Measurements from ENCODE around the gene DOHH. TPM values are rescaled to one million over a fixed set of nuclear protein-coding genes. Genes with fewer than 3 reads are reported as not detected.

Gene DOHH
- total and polyA plus RNA-seq, 4 donors = 1.4 to 12.0 (median 9.2) TPM

DNA sequence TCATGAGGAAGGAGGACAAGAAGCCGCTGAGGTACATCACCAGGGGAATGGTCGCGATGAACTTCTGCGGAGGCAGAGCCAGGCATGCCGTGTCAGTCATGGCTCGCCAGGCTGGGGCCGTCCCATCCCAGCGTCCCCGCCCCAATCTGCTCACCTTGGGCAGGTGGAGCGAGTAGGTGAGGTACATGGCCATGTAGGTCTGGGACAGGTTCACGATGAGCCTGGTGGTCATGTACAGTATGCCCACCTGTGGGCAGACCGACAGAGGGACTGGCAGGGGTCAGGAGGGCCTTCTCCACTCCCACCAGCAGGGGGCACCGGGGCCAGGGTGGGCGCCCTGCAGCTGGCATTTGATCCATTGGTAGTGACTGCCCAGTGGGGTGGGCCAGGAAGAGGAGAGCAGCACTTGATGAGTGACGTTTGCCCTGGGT lies 46.8 kb upstream of the DOHH start:
- no peaks in the 10 kb centered on the region for H3K9me3 ChIP-seq (ENCODE audit: control insufficient read depth in 4 of 4, low read length in 3 of 4)
- 92% methylated on average over 15 of the region's 15 CpGs for WGBS
- peaks cover 0 to 5% (median 1%) of the 10 kb centered on the region in 4 donors for H3K4me1 ChIP-seq (ENCODE audit: control insufficient read depth in 4 of 4, insufficient read depth in 4 of 4, low read length in 3 of 4)
- H3K27me3 ChIP-seq (ENCODE audit: control insufficient read depth in 4 of 4, insufficient read depth in 4 of 4, low read length in 3 of 4) = no peaks in the 10 kb centered on the region
- H3K4me3 ChIP-seq (ENCODE audit: low read depth in 1 of 3, low read length in 3 of 3) = no peak overlapping the region
- no peak for TF ChIP-seq EGR1 (IDR thresholded peaks at IDR 0.05; ENCODE audit: low read depth in 2 of 2)
- TF ChIP-seq SP1 (IDR thresholded peaks at IDR 0.05) = no peak
- TF ChIP-seq JUND (IDR thresholded peaks at IDR 0.05) = no peak
- TF ChIP-seq, protein P1, sequence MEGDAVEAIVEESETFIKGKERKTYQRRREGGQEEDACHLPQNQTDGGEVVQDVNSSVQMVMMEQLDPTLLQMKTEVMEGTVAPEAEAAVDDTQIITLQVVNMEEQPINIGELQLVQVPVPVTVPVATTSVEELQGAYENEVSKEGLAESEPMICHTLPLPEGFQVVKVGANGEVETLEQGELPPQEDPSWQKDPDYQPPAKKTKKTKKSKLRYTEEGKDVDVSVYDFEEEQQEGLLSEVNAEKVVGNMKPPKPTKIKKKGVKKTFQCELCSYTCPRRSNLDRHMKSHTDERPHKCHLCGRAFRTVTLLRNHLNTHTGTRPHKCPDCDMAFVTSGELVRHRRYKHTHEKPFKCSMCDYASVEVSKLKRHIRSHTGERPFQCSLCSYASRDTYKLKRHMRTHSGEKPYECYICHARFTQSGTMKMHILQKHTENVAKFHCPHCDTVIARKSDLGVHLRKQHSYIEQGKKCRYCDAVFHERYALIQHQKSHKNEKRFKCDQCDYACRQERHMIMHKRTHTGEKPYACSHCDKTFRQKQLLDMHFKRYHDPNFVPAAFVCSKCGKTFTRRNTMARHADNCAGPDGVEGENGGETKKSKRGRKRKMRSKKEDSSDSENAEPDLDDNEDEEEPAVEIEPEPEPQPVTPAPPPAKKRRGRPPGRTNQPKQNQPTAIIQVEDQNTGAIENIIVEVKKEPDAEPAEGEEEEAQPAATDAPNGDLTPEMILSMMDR (IDR thresholded peaks at IDR 0.05; ENCODE audit: low read depth, low read length, missing input control) = peak; percentile 23
- peak in 1 of 2 donors; percentile 39 for TF ChIP-seq RAD21 (IDR thresholded peaks at IDR 0.05)
- TF ChIP-seq YY1 (IDR thresholded peaks at IDR 0.05) = no peak
- no peak for TF ChIP-seq RXRA (IDR thresholded peaks at IDR 0.05)
- no peak for TF ChIP-seq FOXA2 (IDR thresholded peaks at IDR 0.05)
- no peak for DNase-seq (ENCODE audit: low spot score)
- H3K9ac ChIP-seq (ENCODE audit: low read depth in 1 of 2, low read length in 2 of 2) = no peak overlapping the region
- no peak overlapping the region for H3K27ac ChIP-seq (ENCODE audit: low read depth in 1 of 2, low read length in 2 of 2)
- peaks cover 0 to 12% (median 8%) of the 10 kb centered on the region in 4 donors for H3K36me3 ChIP-seq (ENCODE audit: control insufficient read depth in 4 of 4, insufficient read depth in 3 of 4, low read depth in 1 of 4, low read length in 3 of 4)

DNA sequence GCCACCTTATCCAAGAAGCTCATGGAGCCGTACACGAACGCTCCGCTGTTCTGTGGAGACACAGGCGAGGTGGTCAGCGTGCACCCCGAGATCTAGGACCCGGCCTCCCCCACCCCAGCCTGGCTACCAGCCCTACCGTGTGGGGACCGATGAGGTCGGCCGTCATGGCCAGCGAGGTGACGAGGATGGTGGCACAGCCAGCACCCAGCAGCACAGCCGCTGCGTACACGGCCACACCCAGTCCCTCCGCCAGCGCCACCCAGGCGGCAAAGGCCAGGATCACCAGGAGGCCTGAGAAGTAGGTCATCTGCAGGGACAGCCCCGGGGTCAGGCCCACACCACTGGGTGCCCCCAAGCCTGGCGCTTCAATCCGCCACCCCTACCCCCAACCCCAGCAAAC lies 45.6 kb upstream of the DOHH start:
- Histone ChIP-seq H3K4me3 (ENCODE audit: low read depth in 1 of 3, low read length in 3 of 3) (no peak overlapping the region), H3K27ac (ENCODE audit: low read depth in 1 of 2, low read length in 2 of 2) (no peak overlapping the region), H3K27me3 (ENCODE audit: control insufficient read depth in 4 of 4, insufficient read depth in 4 of 4, low read length in 3 of 4) (no peaks in the 10 kb centered on the region), H3K9ac (ENCODE audit: low read depth in 1 of 2, low read length in 2 of 2) (no peak overlapping the region), H3K36me3 (ENCODE audit: control insufficient read depth in 4 of 4, insufficient read depth in 3 of 4, low read depth in 1 of 4, low read length in 3 of 4) (peaks cover 0 to 12% (median 8%) of the 10 kb centered on the region in 4 donors), H3K9me3 (ENCODE audit: control insufficient read depth in 4 of 4, low read length in 3 of 4) (no peaks in the 10 kb centered on the region), H3K4me1 (ENCODE audit: control insufficient read depth in 4 of 4, insufficient read depth in 4 of 4, low read length in 3 of 4) (peaks cover 0 to 5% (median 1%) of the 10 kb centered on the region in 4 donors)
- 84% methylated on average over 23 of the region's 23 CpGs for WGBS
- DNase-seq (ENCODE audit: low spot score) = no peak
- TF ChIP-seq, protein P2, sequence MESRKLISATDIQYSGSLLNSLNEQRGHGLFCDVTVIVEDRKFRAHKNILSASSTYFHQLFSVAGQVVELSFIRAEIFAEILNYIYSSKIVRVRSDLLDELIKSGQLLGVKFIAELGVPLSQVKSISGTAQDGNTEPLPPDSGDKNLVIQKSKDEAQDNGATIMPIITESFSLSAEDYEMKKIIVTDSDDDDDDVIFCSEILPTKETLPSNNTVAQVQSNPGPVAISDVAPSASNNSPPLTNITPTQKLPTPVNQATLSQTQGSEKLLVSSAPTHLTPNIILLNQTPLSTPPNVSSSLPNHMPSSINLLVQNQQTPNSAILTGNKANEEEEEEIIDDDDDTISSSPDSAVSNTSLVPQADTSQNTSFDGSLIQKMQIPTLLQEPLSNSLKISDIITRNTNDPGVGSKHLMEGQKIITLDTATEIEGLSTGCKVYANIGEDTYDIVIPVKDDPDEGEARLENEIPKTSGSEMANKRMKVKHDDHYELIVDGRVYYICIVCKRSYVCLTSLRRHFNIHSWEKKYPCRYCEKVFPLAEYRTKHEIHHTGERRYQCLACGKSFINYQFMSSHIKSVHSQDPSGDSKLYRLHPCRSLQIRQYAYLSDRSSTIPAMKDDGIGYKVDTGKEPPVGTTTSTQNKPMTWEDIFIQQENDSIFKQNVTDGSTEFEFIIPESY (IDR thresholded peaks at IDR 0.05) = no peak
- TF ChIP-seq HNF4A (conservative IDR thresholded peaks at IDR 0.05) (no peak), YY1 (IDR thresholded peaks at IDR 0.05) (no peak), NR2F2 (IDR thresholded peaks at IDR 0.05) (no peak), EGR1 (IDR thresholded peaks at IDR 0.05; ENCODE audit: low read depth in 2 of 2) (no peak), GABPA (IDR thresholded peaks at IDR 0.05 in 1 of 2, conservative IDR thresholded peaks at IDR 0.05 in 1 of 2) (no peak), JUND (IDR thresholded peaks at IDR 0.05) (no peak), FOXA2 (IDR thresholded peaks at IDR 0.05) (no peak), FOXA1 (IDR thresholded peaks at IDR 0.05) (no peak), RXRA (IDR thresholded peaks at IDR 0.05) (no peak), SP1 (IDR thresholded peaks at IDR 0.05) (no peak)
- TF ChIP-seq, protein P3, sequence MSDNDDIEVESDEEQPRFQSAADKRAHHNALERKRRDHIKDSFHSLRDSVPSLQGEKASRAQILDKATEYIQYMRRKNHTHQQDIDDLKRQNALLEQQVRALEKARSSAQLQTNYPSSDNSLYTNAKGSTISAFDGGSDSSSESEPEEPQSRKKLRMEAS (IDR thresholded peaks at IDR 0.05) = no peak
- TF ChIP-seq, protein P4, sequence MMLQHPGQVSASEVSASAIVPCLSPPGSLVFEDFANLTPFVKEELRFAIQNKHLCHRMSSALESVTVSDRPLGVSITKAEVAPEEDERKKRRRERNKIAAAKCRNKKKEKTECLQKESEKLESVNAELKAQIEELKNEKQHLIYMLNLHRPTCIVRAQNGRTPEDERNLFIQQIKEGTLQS (IDR thresholded peaks at IDR 0.05) = no peak
- TF ChIP-seq, protein P5, sequence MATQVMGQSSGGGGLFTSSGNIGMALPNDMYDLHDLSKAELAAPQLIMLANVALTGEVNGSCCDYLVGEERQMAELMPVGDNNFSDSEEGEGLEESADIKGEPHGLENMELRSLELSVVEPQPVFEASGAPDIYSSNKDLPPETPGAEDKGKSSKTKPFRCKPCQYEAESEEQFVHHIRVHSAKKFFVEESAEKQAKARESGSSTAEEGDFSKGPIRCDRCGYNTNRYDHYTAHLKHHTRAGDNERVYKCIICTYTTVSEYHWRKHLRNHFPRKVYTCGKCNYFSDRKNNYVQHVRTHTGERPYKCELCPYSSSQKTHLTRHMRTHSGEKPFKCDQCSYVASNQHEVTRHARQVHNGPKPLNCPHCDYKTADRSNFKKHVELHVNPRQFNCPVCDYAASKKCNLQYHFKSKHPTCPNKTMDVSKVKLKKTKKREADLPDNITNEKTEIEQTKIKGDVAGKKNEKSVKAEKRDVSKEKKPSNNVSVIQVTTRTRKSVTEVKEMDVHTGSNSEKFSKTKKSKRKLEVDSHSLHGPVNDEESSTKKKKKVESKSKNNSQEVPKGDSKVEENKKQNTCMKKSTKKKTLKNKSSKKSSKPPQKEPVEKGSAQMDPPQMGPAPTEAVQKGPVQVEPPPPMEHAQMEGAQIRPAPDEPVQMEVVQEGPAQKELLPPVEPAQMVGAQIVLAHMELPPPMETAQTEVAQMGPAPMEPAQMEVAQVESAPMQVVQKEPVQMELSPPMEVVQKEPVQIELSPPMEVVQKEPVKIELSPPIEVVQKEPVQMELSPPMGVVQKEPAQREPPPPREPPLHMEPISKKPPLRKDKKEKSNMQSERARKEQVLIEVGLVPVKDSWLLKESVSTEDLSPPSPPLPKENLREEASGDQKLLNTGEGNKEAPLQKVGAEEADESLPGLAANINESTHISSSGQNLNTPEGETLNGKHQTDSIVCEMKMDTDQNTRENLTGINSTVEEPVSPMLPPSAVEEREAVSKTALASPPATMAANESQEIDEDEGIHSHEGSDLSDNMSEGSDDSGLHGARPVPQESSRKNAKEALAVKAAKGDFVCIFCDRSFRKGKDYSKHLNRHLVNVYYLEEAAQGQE (IDR thresholded peaks at IDR 0.05) = no peak

All from liver (tissue), 9 donors.